Activated CD4-positive, alpha-beta T cell treated with anti-CD3 and anti-CD28 coated beads, Interleukin-2, Interleukin-6, amounts not matched to agents 100 ng/mL and 50 ng/mL, durations not matched to agents 16 hours and 8 hours (primary cell): Measurements from ENCODE around the gene GNAO1.

Source experiments
- DNase-seq: peaks from one replicate; pipeline ENCODE4 v3.0.0-alpha.2; 2020

GNAO1 gene

GRCh38 chr16:56294579-56294978 is 103.3 kb downstream of the GNAO1 start:
- no peak for DNase-seq

- no peak for DNase-seq
Measured at GRCh38 chr16:56295059-56295665, 103.9 kb downstream of the GNAO1 start.

GRCh38 chr16:56295739-56296527 is 104.6 kb downstream of the GNAO1 start:
- DNase-seq, result no peak

- no peak for DNase-seq
Measured at GRCh38 chr16:56297684-56298083, 106.4 kb downstream of the GNAO1 start.

DNA sequence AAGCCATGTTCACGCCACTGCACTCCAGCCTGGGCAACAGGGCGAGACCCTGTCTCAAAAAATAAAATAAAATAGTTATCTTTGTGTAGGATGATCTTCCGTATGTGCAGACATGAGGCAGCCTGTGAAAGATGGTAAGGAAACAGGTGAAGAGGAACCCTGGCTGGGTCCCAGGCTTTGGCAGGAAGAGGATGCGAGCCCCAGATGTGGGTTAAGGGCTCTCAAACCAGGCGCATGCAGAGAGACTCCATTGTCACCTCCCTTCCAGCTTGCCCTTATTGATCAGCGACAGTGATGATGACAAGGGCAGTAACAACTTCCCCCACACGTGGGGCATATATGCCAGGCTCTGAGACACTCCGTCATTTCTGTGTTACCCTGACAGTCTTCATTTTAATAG is 106.8 kb downstream of the GNAO1 start:
- no peak for DNase-seq

- DNase-seq, result no peak
Measured at GRCh38 chr16:56298948-56299596, 107.8 kb downstream of the GNAO1 start.

DNA sequence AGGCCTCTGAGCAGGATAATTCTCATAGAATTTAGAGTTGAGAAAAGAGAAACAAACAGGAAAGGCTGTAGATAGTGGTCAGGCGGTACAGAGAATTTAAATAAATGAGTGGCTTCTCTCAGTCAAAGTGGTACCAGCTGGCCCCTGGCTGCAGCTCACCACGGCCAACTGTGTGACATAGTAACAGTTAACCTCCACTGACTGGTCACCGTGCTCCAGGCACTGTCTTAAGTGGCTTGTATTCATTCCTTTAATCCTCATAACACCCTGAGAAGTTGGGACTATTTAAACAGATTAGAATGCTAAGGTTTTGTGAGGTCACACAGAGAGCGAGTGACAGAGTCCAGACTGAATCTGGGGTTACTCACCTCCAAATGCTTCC is 108.9 kb downstream of the GNAO1 start:
- no peak for DNase-seq

DNA sequence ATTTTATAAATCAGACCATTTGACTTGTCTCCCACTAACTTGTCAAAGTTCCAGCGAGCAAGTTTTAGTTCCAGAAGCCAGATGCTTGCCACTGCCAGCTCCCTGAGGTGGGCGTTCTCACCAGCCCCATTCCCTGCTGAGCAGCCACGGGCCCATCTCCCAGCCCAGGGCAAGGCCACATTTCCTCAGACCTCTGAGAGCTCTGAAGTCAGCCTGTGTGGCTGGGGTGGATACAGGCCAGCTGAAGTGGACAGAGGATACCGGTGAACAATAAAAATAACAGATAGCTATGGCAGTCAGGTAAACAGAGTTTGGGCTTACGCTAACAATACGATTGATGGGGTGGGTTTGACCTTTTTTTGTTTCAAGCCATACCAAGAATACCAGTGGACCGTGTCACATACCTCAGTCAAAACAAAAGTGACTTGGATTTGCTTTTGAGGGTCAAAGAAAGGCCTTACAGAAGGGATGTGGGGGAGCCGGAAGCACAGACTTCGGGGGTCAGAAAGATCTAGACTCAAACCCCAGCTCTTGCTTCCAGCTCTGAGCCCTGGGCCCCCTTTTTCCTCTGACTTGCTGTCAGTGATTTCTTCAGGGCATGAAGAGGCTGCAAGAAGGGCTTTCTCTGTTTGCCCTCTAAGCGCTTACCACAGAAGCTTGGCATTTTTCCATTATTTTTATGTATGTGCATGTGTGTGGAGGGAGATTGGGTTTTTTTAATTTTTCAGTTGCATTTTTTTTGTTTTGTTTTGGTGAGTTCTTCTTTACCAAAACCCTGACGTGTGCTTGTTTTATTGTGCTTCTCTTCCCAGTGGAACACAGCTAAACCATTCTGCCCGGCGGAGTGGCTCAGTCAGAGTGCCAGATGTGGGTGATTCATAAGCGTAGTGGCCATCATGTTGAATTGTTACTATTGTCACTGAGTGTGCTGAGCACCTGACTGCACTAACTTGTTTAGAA is 109.9 kb downstream of the GNAO1 start:
- no peak for DNase-seq

- DNase-seq, result no peak
Measured at GRCh38 chr16:56302506-56302905, 111.2 kb downstream of the GNAO1 start.

DNA sequence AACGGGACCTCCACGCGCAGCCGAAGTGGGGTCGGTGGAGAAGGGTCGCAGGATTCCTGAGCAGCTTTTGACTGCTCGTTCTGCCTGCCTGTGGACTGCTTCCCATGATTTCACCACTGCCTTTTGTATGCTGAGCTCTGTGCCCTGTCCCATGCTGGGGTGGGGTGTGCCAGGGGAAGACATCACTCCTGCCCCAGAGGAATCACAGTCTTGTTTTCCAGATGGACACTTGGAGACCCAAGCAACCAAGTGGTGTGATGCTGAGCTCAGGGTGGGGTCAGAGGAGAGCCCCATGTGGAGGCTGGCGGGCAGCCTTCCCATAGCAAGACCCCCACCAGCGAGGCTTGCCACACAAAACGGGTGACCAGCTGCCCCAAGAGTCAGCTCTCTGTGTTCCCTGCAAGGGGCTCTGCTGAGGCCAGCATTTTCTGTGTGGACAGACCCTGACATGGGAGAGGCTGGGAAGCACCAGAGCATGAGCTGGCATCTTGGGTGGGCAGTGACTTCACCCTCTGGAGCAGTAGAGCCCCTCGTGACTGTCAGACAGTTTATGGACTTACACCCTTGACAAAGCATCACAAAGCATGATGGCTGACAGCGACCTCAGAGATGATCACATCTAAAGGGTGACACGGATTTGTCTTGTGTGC is 111.9 kb downstream of the GNAO1 start:
- DNase-seq, result no peak

DNA sequence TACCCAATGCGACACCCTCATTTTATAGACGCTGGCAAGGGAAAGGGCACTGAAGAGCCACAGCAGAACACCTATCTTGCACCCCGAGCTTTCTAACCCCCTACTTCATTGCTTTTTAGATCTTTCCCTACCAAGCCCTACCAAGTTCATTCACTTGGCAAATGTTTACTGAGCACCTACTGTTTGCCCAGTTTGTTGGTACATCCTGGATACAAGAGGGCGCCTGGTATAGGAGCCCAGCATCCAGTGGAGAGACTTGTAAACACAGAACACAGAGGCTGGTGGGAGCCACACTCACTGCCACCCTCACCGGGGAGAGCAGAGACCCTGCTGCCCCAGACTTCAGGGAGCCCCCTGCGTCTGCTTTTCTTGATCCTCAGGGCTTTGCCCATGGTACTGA is 112.6 kb downstream of the GNAO1 start:
- DNase-seq, result no peak

DNA sequence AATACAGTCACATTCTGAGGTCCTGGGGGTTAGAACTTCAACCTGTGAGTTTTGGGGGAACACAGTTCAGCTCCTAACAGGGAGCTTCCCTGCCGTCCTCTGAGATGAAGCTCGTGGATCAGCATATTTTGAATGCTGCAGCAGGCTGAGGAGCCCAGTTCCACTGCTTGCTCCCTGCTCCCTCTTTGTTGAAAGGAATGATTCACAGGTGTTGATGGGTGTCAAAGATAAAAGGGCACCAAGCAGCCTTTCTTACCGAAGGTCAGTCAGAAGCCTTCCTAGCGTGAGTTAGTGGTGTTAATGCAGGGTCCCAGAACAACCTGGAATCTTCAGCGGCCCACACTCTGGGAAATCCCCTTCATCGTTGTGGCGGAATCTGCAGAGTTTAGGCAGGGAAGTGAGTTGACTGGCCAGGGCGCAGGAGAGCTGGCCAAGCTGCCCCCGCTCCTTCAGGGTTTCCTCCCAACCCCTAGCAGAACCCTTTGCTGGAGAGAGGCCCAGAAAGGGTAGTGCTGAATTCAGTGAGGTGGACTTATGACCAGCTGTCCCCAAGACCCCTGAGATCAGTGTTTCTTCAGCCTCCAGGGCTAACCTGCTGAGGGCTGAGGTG is 114.8 kb downstream of the GNAO1 start:
- no peak for DNase-seq

- DNase-seq, result no peak
Measured at GRCh38 chr16:56306690-56307533, 115.6 kb downstream of the GNAO1 start.

DNA sequence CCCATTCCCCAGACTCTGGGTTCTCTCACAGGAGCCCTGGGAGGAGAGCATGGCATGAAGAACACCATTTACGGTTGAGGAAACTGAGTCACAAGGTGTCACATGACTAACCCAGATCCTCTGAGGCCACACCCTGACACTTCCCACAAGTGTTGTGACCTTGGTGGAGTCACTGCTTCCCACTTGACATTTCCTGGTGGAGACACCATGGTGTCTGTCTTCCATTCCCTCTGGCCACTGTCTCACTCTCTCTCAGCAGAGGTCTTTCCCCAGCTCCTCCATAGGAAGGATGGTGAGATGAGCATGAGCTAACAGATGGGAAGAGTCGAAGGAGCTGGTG is 116.2 kb downstream of the GNAO1 start:
- DNase-seq, result no peak

GRCh38 chr16:56309008-56309407 is 117.7 kb downstream of the GNAO1 start:
- no peak for DNase-seq

DNA sequence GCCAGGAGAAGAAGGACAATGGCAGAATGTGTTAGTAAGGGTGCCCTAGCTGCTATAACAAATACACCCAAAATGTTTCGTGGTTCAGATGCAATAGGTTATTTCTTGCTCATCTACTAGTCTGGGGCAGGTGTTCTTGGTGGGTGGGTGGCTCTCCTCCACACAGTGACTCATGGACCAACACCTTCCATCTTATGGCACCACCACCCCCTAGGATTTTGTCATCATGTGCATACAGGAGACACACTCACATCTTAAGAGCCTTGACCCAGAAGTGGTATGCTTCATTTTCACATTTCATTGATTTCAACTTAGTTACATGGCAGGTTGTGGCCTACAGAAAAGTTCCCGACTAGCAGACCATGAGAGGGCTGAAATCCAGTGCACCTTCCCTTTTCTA is 119.4 kb downstream of the GNAO1 start:
- DNase-seq, result no peak

GRCh38 chr16:56311208-56312027 is 120.1 kb downstream of the GNAO1 start:
- peak; percentile 16 for DNase-seq

- DNase-seq, result no peak
Measured at GRCh38 chr16:56312028-56312300, 120.7 kb downstream of the GNAO1 start.

DNA sequence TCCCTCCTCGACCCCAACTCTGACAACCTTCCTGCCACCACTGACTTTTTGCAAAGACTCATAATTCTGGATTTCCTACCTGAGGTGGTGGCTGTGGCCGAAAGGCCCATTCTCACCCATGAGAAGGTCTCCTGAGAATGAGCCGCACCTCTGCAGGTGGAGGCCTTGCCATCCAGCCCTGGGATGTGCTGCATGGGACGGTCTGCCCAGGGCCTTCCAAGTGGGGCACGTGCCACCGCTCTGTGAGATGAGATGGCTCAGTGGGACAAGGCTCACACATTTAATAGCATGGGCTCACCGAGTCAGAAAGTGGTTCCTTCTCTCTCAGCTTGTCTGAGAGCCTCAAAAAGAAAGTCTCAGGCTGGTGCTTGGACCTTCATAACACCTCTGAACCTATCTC is 121.3 kb downstream of the GNAO1 start:
- DNase-seq, result no peak

DNA sequence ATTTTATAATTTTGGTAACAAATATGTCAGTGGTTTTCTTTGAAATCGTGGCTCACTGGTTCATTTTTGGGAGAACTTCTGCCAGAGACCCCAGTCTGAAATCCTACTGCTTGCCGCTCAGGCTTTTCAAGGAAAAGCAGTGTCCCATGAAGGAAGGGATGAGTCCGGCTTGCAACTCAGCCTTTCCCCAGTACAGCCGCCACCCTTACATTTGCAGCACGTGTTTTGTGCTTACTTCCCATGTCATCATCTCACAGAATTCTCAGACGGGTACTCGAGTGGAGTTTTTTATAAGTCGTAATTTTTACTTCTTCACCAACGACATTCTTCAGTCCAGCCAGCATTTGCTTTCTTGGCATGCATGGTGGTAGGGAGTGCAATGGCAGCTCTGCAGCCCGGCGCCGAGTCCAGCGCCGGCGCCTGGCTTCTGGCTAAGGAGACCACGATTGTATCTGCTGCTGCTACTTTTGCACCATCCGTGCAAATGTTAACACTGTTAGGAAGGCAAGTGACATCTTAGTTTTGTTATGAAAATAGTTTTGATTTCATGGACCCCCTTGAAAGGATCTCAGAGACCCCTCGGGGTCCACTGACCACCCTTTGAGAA is 123.1 kb downstream of the GNAO1 start:
- DNase-seq, result no peak
